Stomach smooth muscle (tissue), 2 donors: ENCODE results near the gene GPR108.

ENCODE experiments used
- H3K27ac ChIP-seq: one replicate; pipeline ENCODE4 v1.7.0; 2013; ENCODE audit warnings: mild to moderate bottlenecking, low read length, inconsistent platforms
- H3K27me3 ChIP-seq, 2 donors: one replicate each; pipeline ENCODE4 v1.7.0; 2013; ENCODE audit warnings: low read length in 2 of 2; ENCODE audit not compliant: insufficient read depth in 2 of 2, control insufficient read depth in 1 of 2
- H3K36me3 ChIP-seq, 2 donors: one replicate each; pipeline ENCODE4 v1.7.0; 2013; ENCODE audit warnings: low read length in 2 of 2; ENCODE audit not compliant: control insufficient read depth in 2 of 2, insufficient read depth in 2 of 2
- H3K4me1 ChIP-seq: one replicate; pipeline ENCODE4 v1.7.0; 2013; ENCODE audit warnings: low read length; ENCODE audit not compliant: control insufficient read depth, insufficient read depth
- H3K4me3 ChIP-seq, 2 donors: one replicate each; pipeline ENCODE4 v1.7.0; 2013; ENCODE audit warnings: low read length in 2 of 2
- H3K9ac ChIP-seq, 2 donors: one replicate each; pipeline ENCODE4 v1.7.0; 2013; ENCODE audit warnings: low read length in 2 of 2, mild to moderate bottlenecking in 1 of 2
- H3K9me3 ChIP-seq, 2 donors: one replicate each; pipeline ENCODE4 v1.7.0; 2013; ENCODE audit warnings: low read length in 2 of 2; ENCODE audit not compliant: control insufficient read depth in 2 of 2
- donor health status: healthy.
- donor health status: Pancreatic carcinoma.

Gene GPR108

DNA sequence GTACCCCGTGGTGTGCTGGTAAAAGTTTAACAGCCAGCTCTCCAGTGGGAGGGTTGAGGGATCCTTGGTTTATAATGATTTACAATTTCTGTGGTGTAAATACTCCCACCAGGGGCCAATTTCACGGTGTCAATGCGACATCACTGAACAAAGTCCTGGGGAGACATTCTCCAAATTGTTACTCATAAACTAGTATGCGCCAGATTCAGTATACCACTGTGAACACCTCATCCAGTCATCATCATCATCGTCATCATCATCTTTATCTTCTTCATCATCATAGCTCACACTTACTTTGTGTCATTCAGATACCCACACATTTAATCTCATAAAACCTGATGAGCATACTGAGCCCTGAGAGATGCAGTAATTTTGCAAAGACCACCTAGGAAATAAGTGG, 50.3 kb downstream of the GPR108 start:
- H3K36me3 ChIP-seq = peaks cover 0 to 2% of the 10 kb centered on the region in 2 donors
- no peak overlapping the region for H3K4me3 ChIP-seq
- H3K27me3 ChIP-seq = peaks cover 0 to 4% of the 10 kb centered on the region in 2 donors
- H3K9me3 ChIP-seq = no peaks in the 10 kb centered on the region
- no peak overlapping the region for H3K9ac ChIP-seq
- H3K27ac ChIP-seq = no peak overlapping the region
- H3K4me1 ChIP-seq = no peaks in the 10 kb centered on the region

GRCh38 chr19:6686628-6686975, 50.8 kb downstream of the GPR108 start:
- Histone ChIP-seq H3K4me1 (no peaks in the 10 kb centered on the region), H3K27me3 (peaks cover 0 to 2% of the 10 kb centered on the region in 2 donors), H3K27ac (no peak overlapping the region), H3K4me3 (no peak overlapping the region), H3K9ac (no peak overlapping the region), H3K9me3 (no peaks in the 10 kb centered on the region), H3K36me3 (peaks cover 0 to 2% of the 10 kb centered on the region in 2 donors)

GRCh38 chr19:6685962-6686627, 51.3 kb downstream of the GPR108 start:
- H3K9me3 ChIP-seq = no peaks in the 10 kb centered on the region
- no peak overlapping the region for H3K4me3 ChIP-seq
- H3K27me3 ChIP-seq = peaks cover 0 to 2% of the 10 kb centered on the region in 2 donors
- no peak overlapping the region for H3K9ac ChIP-seq
- peaks cover 0 to 2% of the 10 kb centered on the region in 2 donors for H3K36me3 ChIP-seq
- no peaks in the 10 kb centered on the region for H3K4me1 ChIP-seq
- no peak overlapping the region for H3K27ac ChIP-seq

GRCh38 chr19:6685482-6685881, 51.9 kb downstream of the GPR108 start:
- Histone ChIP-seq H3K9ac (no peak overlapping the region), H3K4me1 (no peaks in the 10 kb centered on the region)

DNA sequence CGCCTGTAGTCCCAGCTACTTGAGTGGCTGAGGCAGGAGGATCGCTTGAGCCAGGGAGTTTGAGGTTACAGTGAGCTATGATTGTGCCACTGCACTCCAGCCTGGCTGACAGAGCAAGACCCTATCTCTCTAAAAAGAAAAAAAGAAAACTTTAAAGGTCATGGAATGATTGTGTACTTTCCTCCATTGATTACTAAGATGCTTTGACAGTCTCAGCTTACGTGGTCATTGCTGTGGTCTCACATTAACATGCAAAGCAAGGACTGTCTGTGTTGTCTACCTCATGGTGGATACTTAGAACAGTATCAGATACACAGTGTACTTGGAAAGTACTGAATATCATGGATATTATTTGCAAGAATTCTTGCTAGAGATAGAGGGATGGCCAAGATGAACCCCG, 53.4 kb downstream of the GPR108 start:
- no peak overlapping the region for H3K4me3 ChIP-seq
- no peak overlapping the region for H3K9ac ChIP-seq
- no peak overlapping the region for H3K27ac ChIP-seq
- no peaks in the 10 kb centered on the region for H3K4me1 ChIP-seq
- peaks cover 0 to 1% of the 10 kb centered on the region in 2 donors for H3K27me3 ChIP-seq
- H3K9me3 ChIP-seq = peaks cover 3 to 6% of the 10 kb centered on the region in 2 donors
- H3K36me3 ChIP-seq = peaks cover 0 to 2% of the 10 kb centered on the region in 2 donors

More at GRCh38 chr19:6685482-6685881, 51.9 kb downstream of the GPR108 start:
- H3K4me3 ChIP-seq = no peak overlapping the region
- peaks cover 0 to under 1% of the 10 kb centered on the region in 2 donors for H3K9me3 ChIP-seq
- H3K27me3 ChIP-seq = peaks cover 0 to 1% of the 10 kb centered on the region in 2 donors
- no peak overlapping the region for H3K27ac ChIP-seq
- peaks cover 0 to 2% of the 10 kb centered on the region in 2 donors for H3K36me3 ChIP-seq

- Histone ChIP-seq H3K27ac (no peak overlapping the region), H3K4me3 (no peak overlapping the region), H3K36me3 (peaks cover 0 to 2% of the 10 kb centered on the region in 2 donors), H3K27me3 (peaks cover 0 to 8% of the 10 kb centered on the region in 2 donors), H3K4me1 (no peaks in the 10 kb centered on the region), H3K9ac (no peak overlapping the region), H3K9me3 (peaks cover 3 to 6% of the 10 kb centered on the region in 2 donors)
Measured at GRCh38 chr19:6682607-6683128, 54.7 kb downstream of the GPR108 start.

GRCh38 chr19:6680141-6680540, 57.2 kb downstream of the GPR108 start:
- H3K4me1 ChIP-seq = no peaks in the 10 kb centered on the region
- peaks cover 0 to 2% of the 10 kb centered on the region in 2 donors for H3K36me3 ChIP-seq
- H3K4me3 ChIP-seq = no peak overlapping the region
- H3K9ac ChIP-seq = no peak overlapping the region
- peaks cover under 1 to 10% of the 10 kb centered on the region in 2 donors for H3K27me3 ChIP-seq
- peaks cover 3 to 6% of the 10 kb centered on the region in 2 donors for H3K9me3 ChIP-seq
- H3K27ac ChIP-seq = no peak overlapping the region
